GM23248 (cell line): ENCODE measurements around the gene RPRD1B.

Experiments used
- EZH2 ChIP-seq: fragments of 200-600 bp; sonication (generic); IDR thresholded peaks from 2 replicates; pipeline ENCODE4 v1.6.1; 2018; ENCODE audit warnings: antibody characterized with exemption, mild to moderate bottlenecking; ENCODE audit not compliant: insufficient read depth, poor library complexity, severe bottlenecking
- EZH2phosphoT487 ChIP-seq: fragments of 200-600 bp; sonication (generic); IDR thresholded peaks from 2 replicates; pipeline ENCODE4 v1.6.1; 2018; ENCODE audit warnings: antibody characterized with exemption, moderate library complexity, mild to moderate bottlenecking, low read depth; ENCODE audit not compliant: insufficient read depth

DNA sequence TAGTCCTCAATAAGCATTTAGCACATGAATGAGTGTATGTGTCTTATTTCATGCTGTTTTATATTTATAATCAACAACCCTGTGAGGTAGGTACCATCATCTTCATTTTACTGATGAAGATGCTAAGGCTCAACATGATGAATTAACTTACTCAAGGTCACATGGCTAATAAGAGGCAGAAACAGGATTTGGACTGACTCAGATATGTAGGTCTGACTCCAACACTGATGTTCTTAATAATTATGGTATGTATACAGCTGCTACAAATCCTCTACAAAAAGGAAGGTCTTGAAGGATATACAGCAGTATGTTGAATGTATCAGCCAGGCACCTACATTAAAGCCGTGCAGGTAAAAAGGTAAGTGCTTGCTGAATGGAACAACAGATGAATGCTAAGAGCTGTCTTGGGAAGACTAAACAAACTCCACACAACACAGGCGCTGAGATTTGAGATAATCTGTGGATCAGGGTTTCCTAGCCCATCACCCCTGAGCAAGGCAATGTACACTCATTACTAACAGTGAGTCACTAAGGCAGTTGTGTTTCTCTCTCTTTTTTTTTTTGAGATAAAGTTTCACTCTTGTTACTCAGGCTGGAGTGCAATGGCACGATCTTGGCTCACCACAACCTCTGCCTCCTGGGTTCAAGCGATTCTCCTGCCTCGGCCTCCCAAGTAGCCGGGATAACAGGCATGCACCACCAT is 32.2 kb upstream of the RPRD1B start:
- TF ChIP-seq EZH2phosphoT487 (no peak), EZH2 (no peak)
